Muscle layer of colon (tissue), 2 donors: ENCODE results near the gene TFB2M.

Experiments used
- H3K27ac ChIP-seq: one replicate; pipeline ENCODE4 v1.7.0; 2013; ENCODE audit warnings: low read depth, mild to moderate bottlenecking, low read length, moderate library complexity
- H3K27me3 ChIP-seq, 2 donors: one replicate each; pipeline ENCODE4 v1.7.0; 2013; ENCODE audit warnings: low read length in 2 of 2, mild to moderate bottlenecking in 2 of 2; ENCODE audit not compliant: insufficient read depth in 2 of 2, control insufficient read depth in 1 of 2
- H3K36me3 ChIP-seq: one replicate; pipeline ENCODE4 v1.7.0; 2013; ENCODE audit warnings: mild to moderate bottlenecking, low read length; ENCODE audit not compliant: insufficient read depth
- H3K4me1 ChIP-seq: one replicate; pipeline ENCODE4 v1.7.0; 2013; ENCODE audit warnings: mild to moderate bottlenecking, low read length; ENCODE audit not compliant: insufficient read depth
- H3K4me3 ChIP-seq, 2 donors: one replicate each; pipeline ENCODE4 v1.7.0; 2013; ENCODE audit warnings: low read length in 2 of 2, low read depth in 1 of 2, mild to moderate bottlenecking in 1 of 2, moderate library complexity in 1 of 2
- H3K9ac ChIP-seq: one replicate; pipeline ENCODE4 v1.7.0; 2013; ENCODE audit warnings: low read length
- H3K9me3 ChIP-seq: one replicate; pipeline ENCODE4 v1.7.0; 2013; ENCODE audit warnings: mild to moderate bottlenecking, low read length
- donor health status: abdominal sarcoma.
- donor health status: Adenocarcinoma of cecum.

The TFB2M gene

GRCh38 chr1:246510147-246511030, 55.7 kb downstream of the TFB2M start:
- Histone ChIP-seq H3K9me3 (peaks cover 8% of the 10 kb centered on the region), H3K27me3 (no peaks in the 10 kb centered on the region), H3K36me3 (no peaks in the 10 kb centered on the region), H3K27ac (no peak overlapping the region), H3K4me1 (peaks cover 15% of the 10 kb centered on the region), H3K4me3 (no peak overlapping the region), H3K9ac (no peak overlapping the region)

GRCh38 chr1:246508897-246509688, 57.0 kb downstream of the TFB2M start:
- Histone ChIP-seq H3K9ac (no peak overlapping the region), H3K4me1 (peaks cover 15% of the 10 kb centered on the region), H3K4me3 (no peak overlapping the region), H3K27ac (no peak overlapping the region), H3K9me3 (no peaks in the 10 kb centered on the region), H3K36me3 (no peaks in the 10 kb centered on the region), H3K27me3 (no peaks in the 10 kb centered on the region)

DNA sequence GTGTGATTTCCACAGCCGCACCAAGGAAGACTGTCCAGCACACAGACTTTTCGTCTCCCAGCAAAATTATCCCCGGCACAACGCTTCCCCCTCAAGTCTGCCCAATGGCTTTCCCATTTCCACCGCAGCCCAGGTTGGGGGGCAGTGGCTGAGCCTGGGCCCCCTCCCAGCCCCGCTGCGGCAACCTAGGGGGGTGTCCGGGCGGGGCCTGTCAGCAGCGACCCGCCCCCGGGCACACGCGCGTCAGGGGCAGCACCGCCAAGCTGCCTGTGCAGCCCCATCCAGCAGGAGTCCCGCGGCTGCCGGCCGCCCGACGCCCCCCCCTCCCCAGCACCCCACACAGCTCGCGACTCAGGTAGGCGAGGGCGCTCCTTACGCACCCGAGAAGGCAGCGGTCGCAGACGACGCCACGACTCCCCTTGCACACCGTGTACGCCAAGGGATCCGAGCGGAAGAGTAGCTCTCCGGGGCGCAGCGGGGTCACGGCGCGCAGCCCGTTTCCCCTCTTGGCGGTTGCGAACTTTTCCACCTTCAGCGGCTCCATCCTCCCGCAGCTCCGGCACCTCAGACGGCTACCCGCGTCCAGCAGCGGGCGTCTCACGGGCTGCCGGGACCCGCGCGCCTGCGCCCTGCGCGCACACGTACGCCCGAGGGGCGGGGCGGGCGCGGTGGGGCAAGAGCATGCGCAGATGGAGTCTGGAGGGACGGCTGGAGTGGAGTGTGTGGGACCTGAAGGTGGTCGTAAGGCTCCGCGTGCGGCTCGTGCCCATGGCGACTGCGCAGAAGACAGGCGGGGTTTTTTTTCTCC, 59.2 kb downstream of the TFB2M start, which contains the start of gene SMYD3:
Gene SMYD3 (minus strand): TSS at position 606 of the 808 bp plus-strand sequence.
- H3K27ac ChIP-seq: peak within 1 kb of the TSS; percentile 62
- H3K27me3 ChIP-seq: no peaks in the 10 kb centered on the region
- peak within 1 kb of the TSS; percentile 72 to 93 for H3K4me3 ChIP-seq
- H3K9me3 ChIP-seq: no peaks in the 10 kb centered on the region
- no peaks in the 10 kb centered on the region for H3K36me3 ChIP-seq
- H3K9ac ChIP-seq: no peak within 1 kb of the TSS
- peaks cover 15% of the 10 kb centered on the region for H3K4me1 ChIP-seq

GRCh38 chr1:246506367-246506673, 59.7 kb downstream of the TFB2M start:
- H3K27ac ChIP-seq: no peak overlapping the region

DNA sequence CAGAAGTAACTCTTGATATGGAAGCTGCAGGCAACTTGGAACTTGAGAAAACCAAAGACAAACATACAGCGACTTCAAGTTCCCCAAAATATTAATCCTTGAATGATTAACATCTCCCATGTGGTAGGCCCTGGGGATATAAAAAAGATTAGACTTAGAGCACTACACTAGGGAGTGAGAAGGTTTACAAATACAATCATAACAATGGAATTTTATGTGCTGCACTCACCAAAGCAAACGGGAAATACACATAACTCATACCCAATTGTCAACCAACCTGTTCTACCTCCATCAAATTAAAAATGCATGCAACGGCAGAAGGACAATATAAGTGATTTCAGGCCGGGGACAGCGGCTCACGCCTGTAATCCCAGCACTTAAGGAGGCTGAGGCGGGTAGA, 62.7 kb downstream of the TFB2M start:
- no peak overlapping the region for H3K4me3 ChIP-seq
- H3K27ac ChIP-seq: no peak overlapping the region
- no peaks in the 10 kb centered on the region for H3K9me3 ChIP-seq
- no peaks in the 10 kb centered on the region for H3K27me3 ChIP-seq
- H3K9ac ChIP-seq: no peak overlapping the region
- peaks cover 15% of the 10 kb centered on the region for H3K4me1 ChIP-seq
- no peaks in the 10 kb centered on the region for H3K36me3 ChIP-seq

More at GRCh38 chr1:246506367-246506673, 59.7 kb downstream of the TFB2M start:
- peak overlapping the region; percentile 72 to 93 for H3K4me3 ChIP-seq
- H3K9ac ChIP-seq: no peak overlapping the region
- H3K4me1 ChIP-seq: peaks cover 15% of the 10 kb centered on the region
- no peaks in the 10 kb centered on the region for H3K27me3 ChIP-seq
- no peaks in the 10 kb centered on the region for H3K36me3 ChIP-seq
- H3K9me3 ChIP-seq: no peaks in the 10 kb centered on the region

DNA sequence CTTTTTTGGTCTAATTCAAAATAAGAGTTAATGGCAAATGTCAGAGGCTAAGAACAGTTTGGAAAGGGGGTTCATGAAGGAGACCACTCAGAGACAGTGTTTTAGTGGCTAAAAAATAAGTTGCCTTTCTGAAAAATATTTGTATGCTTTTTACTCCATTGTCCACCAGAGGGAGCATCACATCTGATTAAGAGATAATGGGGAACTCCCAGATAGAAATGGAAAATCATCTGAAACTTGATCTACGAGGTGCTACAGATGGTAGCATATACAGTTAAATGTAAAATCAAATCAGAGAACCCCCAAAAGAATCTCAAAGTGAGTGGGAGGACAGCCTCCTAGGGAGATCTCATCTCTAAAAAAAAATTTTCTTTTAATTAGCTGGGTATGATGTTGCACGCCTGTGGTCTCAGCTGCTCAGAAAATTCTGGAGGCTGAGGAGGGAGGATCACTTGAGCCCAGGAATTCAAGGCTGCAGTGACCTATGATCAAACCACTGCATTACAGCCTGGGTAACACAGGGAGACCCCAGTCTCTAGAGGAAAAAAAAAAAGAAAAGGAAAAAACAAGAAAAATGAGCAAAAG, 68.6 kb downstream of the TFB2M start:
- H3K4me1 ChIP-seq: peaks cover under 1% of the 10 kb centered on the region
- no peak overlapping the region for H3K4me3 ChIP-seq
- no peak overlapping the region for H3K9ac ChIP-seq
- H3K9me3 ChIP-seq: no peaks in the 10 kb centered on the region
- H3K27ac ChIP-seq: no peak overlapping the region
- no peaks in the 10 kb centered on the region for H3K27me3 ChIP-seq
- H3K36me3 ChIP-seq: no peaks in the 10 kb centered on the region

DNA sequence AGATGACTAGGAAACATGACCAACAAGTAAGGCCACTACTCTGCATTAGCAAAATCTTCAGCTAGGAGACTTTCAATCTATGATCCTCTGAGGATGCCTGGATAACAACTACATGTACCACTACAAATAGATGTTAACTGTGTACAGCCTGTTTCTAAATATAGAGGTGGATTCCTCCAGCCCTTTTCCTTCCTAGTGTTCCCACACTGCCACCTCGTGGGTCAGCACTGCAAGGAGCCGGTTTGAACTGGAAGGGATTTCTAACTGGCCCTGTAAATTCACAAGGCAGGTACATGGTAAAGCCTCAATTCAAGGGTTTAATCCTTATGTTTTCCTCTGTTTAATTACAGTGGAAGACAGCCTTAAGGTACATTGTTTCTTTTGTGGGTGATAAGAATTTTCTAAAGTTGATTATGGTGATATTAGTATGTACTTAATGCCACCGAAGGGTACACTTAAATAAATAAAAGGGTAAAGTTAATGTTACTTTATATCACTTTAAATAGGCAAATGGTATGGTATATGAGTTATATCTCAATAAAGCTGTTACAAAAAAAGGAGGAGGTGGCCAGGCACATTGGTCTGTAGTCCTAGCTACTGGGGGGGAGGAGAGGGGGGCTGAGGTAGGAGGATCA, 73.3 kb downstream of the TFB2M start:
- Histone ChIP-seq H3K9ac (no peak overlapping the region), H3K36me3 (no peaks in the 10 kb centered on the region), H3K9me3 (no peaks in the 10 kb centered on the region), H3K27ac (no peak overlapping the region), H3K4me1 (peaks cover 4% of the 10 kb centered on the region), H3K4me3 (no peak overlapping the region), H3K27me3 (no peaks in the 10 kb centered on the region)

- Histone ChIP-seq H3K4me1 (peaks cover 4% of the 10 kb centered on the region), H3K36me3 (no peaks in the 10 kb centered on the region), H3K27me3 (no peaks in the 10 kb centered on the region), H3K27ac (no peak overlapping the region), H3K9ac (no peak overlapping the region), H3K9me3 (no peaks in the 10 kb centered on the region), H3K4me3 (no peak overlapping the region)
These were observed 74.5 kb downstream of the TFB2M start for GRCh38 chr1:246491551-246492053.
